ENCODE measurements around the gene BCAS3.

BCAS3 gene

DNA sequence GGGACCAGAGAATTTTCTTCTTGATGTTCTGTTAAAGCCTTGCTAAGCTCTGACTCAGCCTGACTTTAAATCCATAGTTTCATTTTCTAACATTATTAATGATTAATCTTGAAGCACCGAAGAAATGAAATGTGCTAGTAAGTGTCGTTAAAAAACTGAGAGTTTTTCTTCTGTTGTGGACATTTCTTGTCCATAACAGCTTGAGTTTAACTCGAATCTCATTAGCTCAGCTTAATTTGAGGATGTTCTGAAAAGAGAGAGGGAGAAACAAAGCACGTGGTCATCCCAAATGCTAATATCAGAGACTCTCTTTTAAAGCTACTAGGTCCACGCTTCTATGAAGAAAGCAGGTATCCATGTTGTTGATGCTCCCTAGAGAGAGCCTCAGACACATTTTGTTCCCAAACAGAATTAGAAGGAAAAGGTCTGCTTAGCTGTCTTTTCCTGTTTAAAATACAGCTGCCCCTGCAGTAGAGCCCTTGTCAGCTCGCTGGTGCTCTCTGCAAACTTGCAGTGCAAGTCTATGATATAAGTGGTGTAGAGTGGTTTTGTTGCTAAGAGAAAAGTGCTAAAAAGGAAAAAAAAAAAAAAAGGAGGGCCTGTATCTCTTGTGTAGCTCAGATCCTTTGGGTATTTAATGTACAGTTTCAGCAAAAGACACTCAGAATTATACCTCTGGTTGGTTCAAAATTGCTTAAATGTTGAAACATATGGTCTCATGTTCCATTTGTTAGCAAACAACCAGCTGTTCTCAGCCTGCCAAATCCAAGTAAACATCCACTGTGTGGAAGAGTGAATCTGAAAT lies 530.9 kb downstream of the BCAS3 start:
- H3K4me3 ChIP-seq (ENCODE audit: low read length), result no peak overlapping the region
- no peak overlapping the region for H2BK15ac ChIP-seq (replicated peaks; ENCODE audit: low read depth)
- H3K27ac ChIP-seq (ENCODE audit: low read depth, low read length), result no peak overlapping the region
- no peak overlapping the region for H2AK5ac ChIP-seq (ENCODE audit: low read length)
- no peak for DNase-seq
- H3K23ac ChIP-seq (ENCODE audit: low read length), result no peak overlapping the region
- no peaks in the 10 kb centered on the region for H3K79me1 ChIP-seq (ENCODE audit: low read length)
- no peak overlapping the region for H2BK120ac ChIP-seq (ENCODE audit: low read depth, low read length)
- H3K18ac ChIP-seq (ENCODE audit: low read length), result no peak overlapping the region
- no peak overlapping the region for H3K56ac ChIP-seq (ENCODE audit: low read length)
- H3K4ac ChIP-seq (ENCODE audit: low read depth, low read length), result no peak overlapping the region
- H2BK5ac ChIP-seq (ENCODE audit: low read length), result no peak overlapping the region
- no peak overlapping the region for H3K9ac ChIP-seq (ENCODE audit: low read length)
- H3K79me2 ChIP-seq (ENCODE audit: control insufficient read depth, insufficient read depth, low read length), result no peaks in the 10 kb centered on the region
- H4K5ac ChIP-seq (ENCODE audit: low read length), result no peak overlapping the region
- no peaks in the 10 kb centered on the region for H3K4me1 ChIP-seq (ENCODE audit: control insufficient read depth, low read depth, low read length)
- no CpG with 5 or more reads among the region's 6 CpGs for WGBS (ENCODE audit: extremely low coverage, insufficient coverage, low lambda C conversion rate)
- H3K27me3 ChIP-seq (ENCODE audit: insufficient read depth, low read length, poor library complexity), result no peaks in the 10 kb centered on the region
- no peaks in the 10 kb centered on the region for H3K36me3 ChIP-seq (ENCODE audit: control insufficient read depth, insufficient read depth, low read length)
- H4K8ac ChIP-seq (ENCODE audit: low read depth, low read length), result no peak overlapping the region
- H3K4me2 ChIP-seq (ENCODE audit: low read length), result no peak overlapping the region

DNA sequence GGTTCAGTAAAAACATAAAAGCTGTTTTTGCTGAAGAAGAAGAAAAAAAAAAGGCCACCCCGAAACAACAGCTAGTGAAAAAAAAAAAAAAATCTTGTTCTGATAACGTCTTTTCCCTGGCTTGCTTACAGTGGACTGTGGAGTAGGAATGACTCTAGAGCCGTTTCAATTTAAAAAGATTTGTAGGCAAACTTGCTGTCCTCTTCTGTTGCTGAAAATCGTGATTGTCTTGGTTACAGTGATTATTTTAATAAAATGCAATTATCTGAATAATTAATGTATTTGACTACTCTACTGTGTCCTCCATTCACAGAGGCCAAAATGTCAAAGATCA lies 531.4 kb downstream of the BCAS3 start:
- no peak overlapping the region for H2AK5ac ChIP-seq (ENCODE audit: low read length)
- no peak overlapping the region for H2BK15ac ChIP-seq (replicated peaks; ENCODE audit: low read depth)
- no peaks in the 10 kb centered on the region for H3K79me1 ChIP-seq (ENCODE audit: low read length)
- H4K8ac ChIP-seq (ENCODE audit: low read depth, low read length), result no peak overlapping the region
- H3K79me2 ChIP-seq (ENCODE audit: control insufficient read depth, insufficient read depth, low read length), result no peaks in the 10 kb centered on the region
- no peak overlapping the region for H3K4ac ChIP-seq (ENCODE audit: low read depth, low read length)
- H2BK5ac ChIP-seq (ENCODE audit: low read length), result no peak overlapping the region
- WGBS (ENCODE audit: extremely low coverage, insufficient coverage, low lambda C conversion rate), result no CpG with 5 or more reads among the region's 4 CpGs
- DNase-seq, result no peak
- H3K18ac ChIP-seq (ENCODE audit: low read length), result no peak overlapping the region
- H3K56ac ChIP-seq (ENCODE audit: low read length), result no peak overlapping the region
- no peak overlapping the region for H2BK120ac ChIP-seq (ENCODE audit: low read depth, low read length)
- no peak overlapping the region for H4K5ac ChIP-seq (ENCODE audit: low read length)
- no peaks in the 10 kb centered on the region for H3K27me3 ChIP-seq (ENCODE audit: insufficient read depth, low read length, poor library complexity)
- H3K4me3 ChIP-seq (ENCODE audit: low read length), result no peak overlapping the region
- no peak overlapping the region for H3K27ac ChIP-seq (ENCODE audit: low read depth, low read length)
- no peaks in the 10 kb centered on the region for H3K36me3 ChIP-seq (ENCODE audit: control insufficient read depth, insufficient read depth, low read length)
- H3K23ac ChIP-seq (ENCODE audit: low read length), result no peak overlapping the region
- H3K4me2 ChIP-seq (ENCODE audit: low read length), result no peak overlapping the region
- no peak overlapping the region for H3K9ac ChIP-seq (ENCODE audit: low read length)
- H3K4me1 ChIP-seq (ENCODE audit: control insufficient read depth, low read depth, low read length), result no peaks in the 10 kb centered on the region

DNA sequence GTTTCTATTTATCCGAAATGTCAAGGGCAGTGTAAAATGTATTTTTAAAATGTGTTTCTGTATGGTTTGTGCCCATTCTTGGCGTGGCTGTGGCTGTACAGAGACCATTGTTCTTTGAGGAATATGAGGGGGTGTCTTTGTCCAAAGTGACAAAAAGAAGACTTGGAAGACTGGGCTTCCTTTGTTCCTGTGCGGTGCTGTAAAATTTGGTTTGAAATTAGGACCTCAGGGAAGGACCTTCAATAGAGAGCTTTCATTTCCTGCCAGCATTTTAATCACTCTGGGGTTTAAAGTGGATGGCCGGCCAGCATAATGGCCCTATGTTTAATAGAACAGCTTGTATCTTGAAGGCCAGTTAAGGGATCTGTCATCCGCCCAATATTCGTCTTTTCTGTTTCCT lies 531.9 kb downstream of the BCAS3 start:
- H3K4ac ChIP-seq (ENCODE audit: low read depth, low read length), result no peak overlapping the region
- no peak overlapping the region for H3K4me3 ChIP-seq (ENCODE audit: low read length)
- H3K27me3 ChIP-seq (ENCODE audit: insufficient read depth, low read length, poor library complexity), result no peaks in the 10 kb centered on the region
- no peak overlapping the region for H3K18ac ChIP-seq (ENCODE audit: low read length)
- no peak overlapping the region for H2BK120ac ChIP-seq (ENCODE audit: low read depth, low read length)
- H3K79me2 ChIP-seq (ENCODE audit: control insufficient read depth, insufficient read depth, low read length), result no peaks in the 10 kb centered on the region
- H2BK5ac ChIP-seq (ENCODE audit: low read length), result no peak overlapping the region
- H3K23ac ChIP-seq (ENCODE audit: low read length), result no peak overlapping the region
- no peak overlapping the region for H4K8ac ChIP-seq (ENCODE audit: low read depth, low read length)
- no peaks in the 10 kb centered on the region for H3K79me1 ChIP-seq (ENCODE audit: low read length)
- H2AK5ac ChIP-seq (ENCODE audit: low read length), result no peak overlapping the region
- H3K4me1 ChIP-seq (ENCODE audit: control insufficient read depth, low read depth, low read length), result no peaks in the 10 kb centered on the region
- no peak overlapping the region for H3K27ac ChIP-seq (ENCODE audit: low read depth, low read length)
- WGBS (ENCODE audit: extremely low coverage, insufficient coverage, low lambda C conversion rate), result no CpG with 5 or more reads among the region's 6 CpGs
- DNase-seq, result no peak
- H3K56ac ChIP-seq (ENCODE audit: low read length), result no peak overlapping the region
- no peak overlapping the region for H3K4me2 ChIP-seq (ENCODE audit: low read length)
- no peaks in the 10 kb centered on the region for H3K36me3 ChIP-seq (ENCODE audit: control insufficient read depth, insufficient read depth, low read length)
- no peak overlapping the region for H4K5ac ChIP-seq (ENCODE audit: low read length)
- no peak overlapping the region for H3K9ac ChIP-seq (ENCODE audit: low read length)
- no peak overlapping the region for H2BK15ac ChIP-seq (replicated peaks; ENCODE audit: low read depth)

DNA sequence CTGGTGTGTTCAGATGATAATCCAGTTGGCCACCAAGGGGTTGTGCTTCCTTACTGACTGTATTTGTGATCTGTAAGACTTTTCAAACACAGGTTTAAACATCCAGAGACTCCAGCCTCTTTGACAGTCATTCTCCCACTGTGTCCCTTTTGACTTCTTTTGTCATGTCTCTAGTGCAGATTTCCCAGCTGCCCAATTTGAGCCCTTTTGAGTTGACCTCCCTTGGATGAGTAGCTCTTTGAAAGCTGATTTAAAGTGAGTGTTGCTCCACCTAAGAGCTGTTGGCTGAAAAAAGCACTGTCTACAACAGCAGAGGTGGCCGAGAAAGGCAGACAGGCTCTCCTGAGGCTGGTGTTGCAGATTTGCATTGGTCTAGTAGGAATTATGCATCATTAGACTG lies 533.6 kb downstream of the BCAS3 start:
- Histone ChIP-seq H3K27me3 (ENCODE audit: insufficient read depth, low read length, poor library complexity) (no peaks in the 10 kb centered on the region), H2BK5ac (ENCODE audit: low read length) (no peak overlapping the region)
- no CpG with 5 or more reads among the region's 1 CpG for WGBS (ENCODE audit: extremely low coverage, insufficient coverage, low lambda C conversion rate)

DNA sequence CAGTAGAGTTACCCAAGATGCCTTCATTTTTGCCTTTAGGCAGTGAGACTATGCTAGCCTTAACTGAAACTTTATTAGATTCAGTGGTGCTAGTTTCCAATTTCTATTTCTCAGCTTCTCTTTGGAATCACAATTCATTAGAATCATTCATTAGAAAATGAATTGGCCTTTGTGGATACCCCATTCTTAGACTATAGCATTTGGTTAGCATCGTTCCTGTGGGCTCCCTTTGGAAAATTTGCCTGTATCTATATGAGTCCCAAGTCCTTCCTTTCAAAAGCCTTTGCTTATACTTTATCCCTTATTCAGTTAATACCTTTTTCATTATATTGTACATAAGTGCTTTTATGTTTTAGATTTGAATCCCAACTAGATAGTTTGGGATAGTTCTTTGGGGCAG lies 535.0 kb downstream of the BCAS3 start:
- H3K36me3 ChIP-seq (ENCODE audit: control insufficient read depth, insufficient read depth, low read length), result no peaks in the 10 kb centered on the region
- H3K4me1 ChIP-seq (ENCODE audit: control insufficient read depth, low read depth, low read length), result no peaks in the 10 kb centered on the region
- H3K18ac ChIP-seq (ENCODE audit: low read length), result no peak overlapping the region
- no peaks in the 10 kb centered on the region for H3K79me1 ChIP-seq (ENCODE audit: low read length)
- no peaks in the 10 kb centered on the region for H3K79me2 ChIP-seq (ENCODE audit: control insufficient read depth, insufficient read depth, low read length)
- H3K23ac ChIP-seq (ENCODE audit: low read length), result no peak overlapping the region
- no peaks in the 10 kb centered on the region for H3K27me3 ChIP-seq (ENCODE audit: insufficient read depth, low read length, poor library complexity)
- no peak for DNase-seq
- no peak overlapping the region for H3K56ac ChIP-seq (ENCODE audit: low read length)
- no peak overlapping the region for H3K4ac ChIP-seq (ENCODE audit: low read depth, low read length)
- H3K27ac ChIP-seq (ENCODE audit: low read depth, low read length), result no peak overlapping the region
- no CpG with 5 or more reads among the region's 1 CpG for WGBS (ENCODE audit: extremely low coverage, insufficient coverage, low lambda C conversion rate)
- no peak overlapping the region for H2BK5ac ChIP-seq (ENCODE audit: low read length)
- no peak overlapping the region for H2AK5ac ChIP-seq (ENCODE audit: low read length)
- no peak overlapping the region for H3K4me3 ChIP-seq (ENCODE audit: low read length)
- no peak overlapping the region for H4K8ac ChIP-seq (ENCODE audit: low read depth, low read length)
- no peak overlapping the region for H3K4me2 ChIP-seq (ENCODE audit: low read length)
- no peak overlapping the region for H2BK15ac ChIP-seq (replicated peaks; ENCODE audit: low read depth)
- H3K9ac ChIP-seq (ENCODE audit: low read length), result no peak overlapping the region
- no peak overlapping the region for H2BK120ac ChIP-seq (ENCODE audit: low read depth, low read length)
- H4K5ac ChIP-seq (ENCODE audit: low read length), result no peak overlapping the region

More for the DNA sequence above, 533.6 kb downstream of the BCAS3 start:
- DNase-seq, result no peak
- no peak overlapping the region for H3K9ac ChIP-seq (ENCODE audit: low read length)
- no peaks in the 10 kb centered on the region for H3K4me1 ChIP-seq (ENCODE audit: control insufficient read depth, low read depth, low read length)
- H3K4me2 ChIP-seq (ENCODE audit: low read length), result no peak overlapping the region
- no peak overlapping the region for H3K4me3 ChIP-seq (ENCODE audit: low read length)
- H2AK5ac ChIP-seq (ENCODE audit: low read length), result no peak overlapping the region
- H4K5ac ChIP-seq (ENCODE audit: low read length), result no peak overlapping the region
- H4K8ac ChIP-seq (ENCODE audit: low read depth, low read length), result no peak overlapping the region
- H3K36me3 ChIP-seq (ENCODE audit: control insufficient read depth, insufficient read depth, low read length), result no peaks in the 10 kb centered on the region
- H3K79me1 ChIP-seq (ENCODE audit: low read length), result no peaks in the 10 kb centered on the region
- no peak overlapping the region for H2BK120ac ChIP-seq (ENCODE audit: low read depth, low read length)
- H3K18ac ChIP-seq (ENCODE audit: low read length), result no peak overlapping the region
- H3K27ac ChIP-seq (ENCODE audit: low read depth, low read length), result no peak overlapping the region
- H2BK15ac ChIP-seq (replicated peaks; ENCODE audit: low read depth), result no peak overlapping the region
- H3K23ac ChIP-seq (ENCODE audit: low read length), result no peak overlapping the region
- H3K79me2 ChIP-seq (ENCODE audit: control insufficient read depth, insufficient read depth, low read length), result no peaks in the 10 kb centered on the region
- H3K56ac ChIP-seq (ENCODE audit: low read length), result no peak overlapping the region
- no peak overlapping the region for H3K4ac ChIP-seq (ENCODE audit: low read depth, low read length)

DNA sequence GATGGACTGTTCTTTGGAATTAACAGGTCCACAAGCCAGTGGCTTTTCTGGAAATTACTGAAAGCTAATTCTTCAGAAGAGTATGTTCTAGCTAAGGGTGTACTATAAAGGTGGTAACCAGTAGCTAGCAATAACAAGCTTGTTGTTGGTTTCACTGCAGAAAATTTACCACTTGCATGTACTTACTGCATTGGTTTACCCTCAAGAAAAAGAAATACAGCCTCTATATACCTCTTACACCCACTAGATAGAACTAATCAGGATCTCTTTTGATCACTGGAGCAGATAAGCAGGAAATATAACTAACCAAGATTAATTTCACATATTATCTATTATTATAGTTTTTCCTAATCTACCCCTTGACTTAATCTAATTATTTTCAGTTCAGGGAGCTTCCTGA lies 537.1 kb downstream of the BCAS3 start:
- no peak overlapping the region for H2AK5ac ChIP-seq (ENCODE audit: low read length)
- no peak overlapping the region for H3K4ac ChIP-seq (ENCODE audit: low read depth, low read length)
- DNase-seq, result no peak
- no peak overlapping the region for H2BK15ac ChIP-seq (replicated peaks; ENCODE audit: low read depth)
- H3K4me3 ChIP-seq (ENCODE audit: low read length), result no peak overlapping the region
- H3K56ac ChIP-seq (ENCODE audit: low read length), result no peak overlapping the region
- H4K5ac ChIP-seq (ENCODE audit: low read length), result no peak overlapping the region
- no peak overlapping the region for H3K18ac ChIP-seq (ENCODE audit: low read length)
- no peak overlapping the region for H2BK120ac ChIP-seq (ENCODE audit: low read depth, low read length)
- H2BK5ac ChIP-seq (ENCODE audit: low read length), result no peak overlapping the region
- H3K4me1 ChIP-seq (ENCODE audit: control insufficient read depth, low read depth, low read length), result no peaks in the 10 kb centered on the region
- no peak overlapping the region for H4K8ac ChIP-seq (ENCODE audit: low read depth, low read length)
- H3K27ac ChIP-seq (ENCODE audit: low read depth, low read length), result no peak overlapping the region
- no peaks in the 10 kb centered on the region for H3K79me1 ChIP-seq (ENCODE audit: low read length)
- no peaks in the 10 kb centered on the region for H3K27me3 ChIP-seq (ENCODE audit: insufficient read depth, low read length, poor library complexity)
- no peaks in the 10 kb centered on the region for H3K79me2 ChIP-seq (ENCODE audit: control insufficient read depth, insufficient read depth, low read length)
- H3K9ac ChIP-seq (ENCODE audit: low read length), result no peak overlapping the region
- H3K23ac ChIP-seq (ENCODE audit: low read length), result no peak overlapping the region
- no peak overlapping the region for H3K4me2 ChIP-seq (ENCODE audit: low read length)
- no peaks in the 10 kb centered on the region for H3K36me3 ChIP-seq (ENCODE audit: control insufficient read depth, insufficient read depth, low read length)

All from mesendoderm (in vitro differentiated cells).